ENCODE results near the gene VSNL1.

Gene VSNL1

DNA sequence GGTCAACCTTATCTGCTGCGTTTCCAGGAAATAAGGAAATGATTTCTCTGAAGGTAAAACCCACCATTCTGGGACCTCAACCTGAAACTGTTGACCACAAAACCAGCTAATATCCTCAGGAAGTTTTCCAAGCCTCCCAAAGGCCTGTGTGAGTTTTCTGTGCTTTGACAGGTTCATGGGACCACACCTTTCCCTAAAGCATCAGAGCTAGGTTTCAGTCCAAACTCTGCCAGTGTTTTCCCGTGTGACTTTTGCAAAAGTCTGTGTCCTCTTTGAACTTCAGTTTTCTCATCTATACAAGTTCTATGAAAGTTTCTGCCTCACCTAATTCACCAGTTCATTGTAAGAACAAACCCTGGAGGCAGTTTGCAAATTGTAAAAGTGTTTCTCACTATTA lies 39.8 kb downstream of the VSNL1 start:
- in situ Hi-C loops (cut with HindIII; ENCODE audit: low sequenced_read_pairs), result no loop called here

DNA sequence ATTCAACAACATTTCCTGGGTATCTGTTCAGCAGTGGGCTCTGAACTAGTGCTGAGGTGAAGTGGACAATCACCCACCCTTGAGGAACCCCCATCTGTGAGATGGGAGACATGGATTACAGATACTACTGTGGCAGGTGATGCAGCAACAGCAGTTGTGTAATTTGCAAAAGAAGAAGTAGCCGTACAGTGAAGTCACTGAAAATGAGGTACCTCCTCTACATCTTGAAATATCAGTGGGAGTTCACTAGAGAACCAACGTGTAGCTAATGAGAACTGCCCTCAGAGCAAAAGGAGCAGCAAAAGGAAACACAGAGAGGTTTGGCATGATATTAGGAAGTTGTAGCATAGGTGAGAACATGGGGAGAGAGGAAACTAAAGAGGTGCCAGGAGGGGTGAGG lies 41.3 kb downstream of the VSNL1 start:
- in situ Hi-C loops (cut with HindIII; ENCODE audit: low sequenced_read_pairs), result no loop called here

DNA sequence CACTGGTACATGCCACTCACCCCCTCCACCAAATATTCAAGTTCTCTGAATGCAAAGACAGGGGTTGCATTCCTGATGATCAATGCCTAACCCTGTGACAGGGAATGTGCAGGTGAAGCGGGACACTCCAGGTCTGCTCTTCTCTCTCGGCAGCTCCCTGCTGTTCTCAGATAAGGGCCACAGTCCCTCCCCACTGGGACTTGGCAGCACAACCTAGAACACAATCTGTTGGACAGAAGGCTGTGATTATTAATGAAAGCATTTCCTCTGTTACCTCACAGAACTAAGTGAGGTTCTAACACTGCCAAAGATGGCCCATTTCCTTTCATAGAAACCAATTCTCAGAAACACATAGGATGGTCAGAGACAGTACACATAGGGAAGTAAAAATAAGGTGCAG lies 42.7 kb downstream of the VSNL1 start:
- in situ Hi-C loops (cut with HindIII; ENCODE audit: low sequenced_read_pairs), result no loop called here

DNA sequence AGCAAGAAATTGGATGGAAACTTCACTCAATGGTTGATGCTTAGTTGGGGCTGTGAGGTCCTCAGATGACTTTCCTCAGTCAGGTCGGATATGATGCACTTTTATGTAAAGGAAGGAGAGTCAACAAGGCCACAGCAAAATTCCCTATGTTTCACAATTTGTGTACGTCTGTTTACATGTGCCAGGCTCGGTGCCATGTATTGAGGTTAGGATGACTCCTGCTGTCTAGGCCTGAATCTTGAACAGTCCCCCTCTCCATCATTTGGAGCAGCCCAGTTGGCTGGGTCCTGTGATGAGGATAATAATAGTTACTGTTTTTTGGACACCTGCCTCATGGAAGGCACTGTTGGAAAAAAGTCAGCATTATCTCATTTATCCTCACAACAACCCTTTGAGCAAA lies 43.1 kb downstream of the VSNL1 start:
- in situ Hi-C loops (cut with HindIII; ENCODE audit: low sequenced_read_pairs), result no loop called here

DNA sequence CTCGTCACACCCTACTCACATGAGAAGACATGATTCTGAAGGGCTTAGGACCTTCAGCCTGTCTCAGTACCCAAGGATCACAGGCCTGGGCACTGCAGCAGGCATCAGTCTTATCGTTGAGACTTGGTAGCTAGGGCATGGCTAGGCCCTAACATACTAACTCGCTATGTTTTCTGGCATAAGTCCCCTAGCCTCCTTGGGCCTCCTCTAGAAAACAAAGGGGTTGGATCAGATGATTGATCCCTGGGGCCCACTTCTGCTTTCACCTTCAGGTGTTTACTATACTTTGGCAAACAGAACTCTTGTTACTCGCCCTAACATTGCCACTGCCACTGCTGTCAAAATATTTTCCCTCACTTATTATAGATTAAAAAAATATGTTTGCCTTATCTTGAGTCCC lies 44.2 kb downstream of the VSNL1 start:
- in situ Hi-C loops (cut with HindIII; ENCODE audit: low sequenced_read_pairs), result no loop called here

DNA sequence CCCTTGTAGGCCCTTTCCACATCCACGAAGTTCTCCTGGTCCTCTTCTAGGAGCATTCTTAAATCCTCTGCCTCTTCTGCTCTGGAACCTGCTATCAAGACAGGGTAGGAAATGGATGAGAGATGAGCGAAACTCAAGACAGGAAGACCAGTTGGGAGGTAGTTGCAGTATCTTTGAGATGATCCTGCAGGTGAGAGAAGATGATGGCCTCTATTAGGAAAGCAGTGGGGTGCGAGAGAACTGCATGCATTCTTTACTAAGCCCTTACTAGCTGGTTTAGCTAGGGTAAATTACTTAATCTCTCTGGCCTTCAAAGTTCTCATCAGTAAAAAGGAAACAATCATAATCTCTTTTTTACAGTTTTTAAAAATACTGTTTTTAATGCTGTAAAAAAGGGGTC lies 47.0 kb downstream of the VSNL1 start:
- in situ Hi-C loops (cut with HindIII; ENCODE audit: low sequenced_read_pairs), result no loop called here

DNA sequence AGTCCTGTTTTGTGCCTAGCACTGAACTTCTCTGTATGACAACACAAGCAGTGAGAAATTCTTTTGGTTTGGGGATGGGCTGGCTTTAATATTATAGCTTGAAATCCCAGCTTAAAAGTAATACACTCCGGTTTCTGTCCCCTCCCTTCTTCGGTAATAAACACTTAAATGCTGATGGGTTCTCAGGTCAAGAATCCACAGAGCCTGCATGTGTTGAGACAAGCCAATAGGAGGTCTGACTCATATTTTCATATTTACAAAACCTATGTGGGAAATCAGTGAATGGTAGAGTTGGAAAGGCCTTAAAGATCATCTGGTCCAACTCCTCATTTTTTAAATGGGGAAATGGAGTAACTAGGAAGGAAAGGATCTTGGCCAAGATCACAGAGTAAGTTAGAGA lies 47.5 kb downstream of the VSNL1 start:
- in situ Hi-C loops (cut with HindIII; ENCODE audit: low sequenced_read_pairs), result no loop called here

DNA sequence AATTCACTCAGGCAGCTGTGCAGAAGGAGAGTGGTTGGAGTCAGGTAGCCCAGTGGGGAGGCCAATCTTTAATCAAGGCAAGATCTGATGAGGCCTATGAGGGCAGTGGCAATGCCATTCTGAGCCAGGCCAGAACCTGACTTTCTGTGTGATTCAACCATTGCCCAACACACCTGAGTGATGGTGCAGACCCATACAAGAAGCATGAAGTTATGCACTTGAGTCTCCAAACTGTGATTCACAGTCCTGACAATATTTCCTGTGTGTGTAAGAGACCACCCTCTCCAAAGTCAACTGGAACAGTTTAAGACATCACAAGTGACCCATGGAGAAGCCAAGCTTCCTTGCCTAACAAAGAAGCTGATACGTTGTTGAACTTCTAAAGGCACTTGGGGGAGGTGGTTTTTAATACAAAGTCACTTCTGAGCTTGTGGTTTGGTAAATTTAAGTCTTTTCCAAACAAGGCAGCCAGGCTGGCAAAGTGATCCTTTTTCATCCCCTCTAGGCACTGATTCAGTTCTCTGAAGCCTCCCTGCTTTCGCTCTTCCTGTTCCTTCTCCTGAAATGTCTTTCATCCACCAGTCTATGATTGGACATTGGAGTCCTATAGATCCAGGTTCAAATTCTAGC lies 49.0 kb downstream of the VSNL1 start:
- in situ Hi-C loops (cut with HindIII; ENCODE audit: low sequenced_read_pairs), result no loop called here

DNA sequence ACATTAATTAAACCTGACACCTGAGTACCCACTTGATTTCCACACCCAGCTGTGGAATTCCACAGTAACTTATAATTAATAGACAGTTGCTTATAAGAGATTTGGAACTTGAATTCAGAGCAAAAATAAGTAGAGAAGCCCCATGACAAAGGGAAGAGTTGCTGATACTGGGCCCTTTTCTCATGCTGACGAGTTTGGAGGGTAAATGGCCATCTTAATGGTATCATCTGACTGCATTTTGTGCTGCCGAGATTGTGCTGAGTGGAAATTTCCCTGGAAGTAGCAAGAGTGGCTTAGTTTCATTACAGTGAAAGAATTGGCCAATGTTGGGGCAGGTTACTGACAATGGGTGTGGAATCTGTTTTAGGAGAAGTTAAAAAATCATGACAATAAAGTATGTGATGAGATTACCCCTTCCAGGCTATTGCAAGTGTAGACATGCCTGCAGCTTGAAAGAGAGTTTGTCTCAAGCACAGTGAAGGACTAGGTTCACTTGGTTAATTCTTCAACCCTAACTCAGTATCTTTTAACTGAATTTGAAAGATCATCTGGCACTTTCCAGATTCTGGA lies 49.9 kb downstream of the VSNL1 start:
- in situ Hi-C loops (cut with HindIII; ENCODE audit: low sequenced_read_pairs), result no loop called here

DNA sequence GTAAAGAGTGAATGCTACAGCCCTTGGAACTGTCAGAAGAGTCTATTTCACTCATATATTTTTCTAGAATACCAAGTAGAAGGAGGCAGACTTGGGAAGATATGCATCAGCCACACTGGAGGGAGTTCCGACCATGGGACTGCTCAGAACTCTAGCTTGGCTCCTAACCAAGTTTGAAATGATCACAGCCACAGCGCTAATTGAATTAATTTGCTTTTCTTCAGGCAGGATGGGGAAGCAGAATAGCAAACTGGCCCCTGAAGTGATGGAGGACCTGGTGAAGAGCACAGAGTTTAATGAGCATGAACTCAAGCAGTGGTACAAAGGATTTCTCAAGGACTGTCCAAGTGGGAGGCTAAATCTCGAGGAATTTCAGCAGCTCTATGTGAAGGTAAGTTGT lies 51.4 kb downstream of the VSNL1 start:
- in situ Hi-C loops (cut with HindIII; ENCODE audit: low sequenced_read_pairs), result no loop called here

DNA sequence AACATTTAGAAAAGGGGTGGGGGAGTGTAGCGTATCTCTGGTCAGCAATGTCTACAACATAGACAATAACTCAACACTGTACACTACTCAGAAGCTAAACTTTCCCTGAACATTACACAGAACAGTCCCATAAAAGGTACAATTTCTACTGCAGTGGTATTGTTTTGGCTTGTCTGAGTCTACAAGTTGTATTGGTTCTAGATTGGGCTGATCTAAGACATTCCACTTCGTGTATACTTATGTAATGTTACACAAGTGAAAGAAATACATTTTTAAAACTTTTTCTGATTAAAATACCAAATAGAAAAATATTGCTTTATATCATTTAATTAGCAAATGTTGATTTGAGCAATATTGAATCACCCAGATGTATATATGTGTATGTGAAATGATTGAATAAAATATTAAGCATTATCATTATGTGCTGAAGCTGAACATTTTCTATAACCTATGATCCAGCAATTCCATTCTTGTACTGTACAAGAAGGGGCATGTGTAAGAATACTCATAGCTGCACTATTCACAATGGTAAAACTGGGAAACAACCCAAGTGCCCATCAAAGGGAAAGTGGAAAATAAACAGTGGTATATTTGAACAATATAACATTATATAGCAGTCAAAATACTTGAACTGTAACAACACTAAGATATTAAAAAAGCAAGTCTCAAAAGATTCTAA lies 52.4 kb downstream of the VSNL1 start:
- in situ Hi-C loops (cut with HindIII; ENCODE audit: low sequenced_read_pairs), result no loop called here

DNA sequence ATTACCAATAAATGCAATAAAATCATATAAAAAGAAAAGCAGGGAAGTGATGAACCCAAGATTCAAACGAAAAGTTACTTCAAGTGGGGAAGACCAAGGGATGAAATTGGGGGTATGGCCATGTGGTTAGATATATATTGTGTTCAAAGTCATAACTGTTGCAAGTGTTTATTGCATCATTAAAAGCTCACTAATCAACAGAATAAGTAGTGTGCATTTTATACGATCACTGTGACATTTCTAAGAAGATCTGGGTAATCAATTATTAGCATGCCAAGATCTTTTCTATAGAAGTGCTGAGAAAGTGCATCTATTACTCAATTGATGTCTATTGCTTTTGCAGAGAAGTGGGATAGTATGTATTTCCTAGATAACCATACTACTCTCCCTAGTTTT lies 52.9 kb downstream of the VSNL1 start:
- in situ Hi-C loops (cut with HindIII; ENCODE audit: low sequenced_read_pairs), result no loop called here

DNA sequence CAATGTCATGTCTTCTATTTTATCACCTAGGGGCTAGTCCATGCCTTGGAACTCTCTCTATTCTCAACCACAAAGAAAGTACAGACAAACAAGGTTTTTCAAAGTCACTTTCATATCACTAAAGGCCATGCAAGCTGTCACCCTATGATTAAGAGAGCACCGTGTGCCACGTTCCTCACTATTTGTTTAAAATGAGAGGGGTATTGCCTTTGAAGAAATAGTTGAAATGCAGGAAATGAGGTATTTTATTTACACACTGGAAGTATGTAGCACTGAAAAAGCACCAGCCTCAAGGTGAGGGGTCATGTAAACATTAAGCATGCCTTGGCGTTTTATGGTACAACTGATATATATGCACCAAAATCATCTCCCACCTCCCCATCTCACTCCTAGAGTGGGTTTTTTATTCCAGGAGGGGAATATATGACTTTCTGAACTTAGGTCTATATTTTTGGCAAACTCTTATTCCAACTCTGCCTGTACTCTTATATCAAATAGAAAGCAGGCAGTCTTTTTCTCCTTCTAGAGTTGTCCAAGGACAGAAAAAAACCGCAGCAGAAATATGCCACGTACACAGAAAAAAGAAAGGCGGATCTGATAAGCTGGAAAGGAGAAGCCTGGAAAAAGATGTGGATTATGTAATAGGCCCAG lies 53.5 kb downstream of the VSNL1 start:
- in situ Hi-C loops (cut with HindIII; ENCODE audit: low sequenced_read_pairs), result no loop called here

DNA sequence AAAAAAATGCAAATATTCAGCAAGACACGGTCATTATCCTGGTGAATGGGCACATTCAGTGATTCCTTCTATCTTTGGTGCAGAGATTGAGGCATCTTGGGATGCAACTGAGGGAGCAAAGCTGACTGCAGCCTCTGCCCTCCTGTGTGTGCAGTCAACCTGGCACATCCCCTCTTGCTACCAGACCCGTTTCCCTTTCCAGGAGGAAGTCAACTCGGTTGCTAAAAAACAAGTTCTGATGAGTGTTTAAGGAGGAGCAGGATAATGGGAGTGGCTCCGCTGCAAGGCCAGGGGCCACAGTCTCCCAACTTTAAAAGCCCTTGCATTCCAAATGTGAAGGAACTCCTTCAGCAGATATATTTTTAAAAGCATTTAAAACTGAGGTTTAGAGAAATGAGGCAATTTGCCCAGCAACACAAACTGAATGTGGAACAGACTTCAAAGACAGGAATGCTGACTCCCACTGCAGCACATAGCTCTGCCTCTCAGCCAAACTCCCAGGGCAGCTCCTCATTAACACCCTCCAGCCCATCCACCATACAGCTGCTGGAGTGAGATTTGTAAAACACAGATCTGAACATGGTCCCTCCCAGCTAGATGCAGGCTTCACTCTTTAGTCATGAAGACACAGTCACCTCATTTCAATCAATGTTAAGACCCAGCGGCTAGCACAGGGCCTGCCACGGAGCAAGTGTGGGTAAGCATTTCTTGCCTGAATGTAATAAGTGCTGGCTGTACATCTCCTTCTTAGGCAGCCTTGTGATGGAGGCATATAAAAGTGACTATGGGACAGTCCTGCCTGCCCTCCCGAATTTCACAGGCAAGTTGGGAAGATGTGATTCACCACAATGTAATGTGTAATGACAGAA lies 54.3 kb downstream of the VSNL1 start:
- in situ Hi-C loops (cut with HindIII; ENCODE audit: low sequenced_read_pairs), result no loop called here

DNA sequence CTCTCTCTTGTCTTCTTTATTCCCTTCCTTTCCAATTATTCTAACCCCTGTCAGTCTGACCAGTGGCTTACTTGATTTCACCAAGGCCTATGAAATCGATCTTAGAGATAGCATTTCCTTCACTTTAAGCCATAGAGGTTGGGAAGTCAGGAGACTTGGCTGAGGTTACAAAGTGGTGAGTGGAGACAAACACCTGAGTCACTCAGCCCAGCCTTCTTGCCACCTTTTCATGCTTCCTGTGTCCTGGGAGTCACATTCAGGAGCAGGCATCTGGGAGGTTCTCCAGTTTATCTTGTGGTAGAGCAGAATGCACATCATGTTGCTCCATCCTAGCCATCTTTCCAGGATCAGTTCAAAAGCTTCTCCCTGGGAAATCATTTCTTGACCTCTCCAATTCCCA lies 59.1 kb downstream of the VSNL1 start:
- in situ Hi-C loops (cut with HindIII; ENCODE audit: low sequenced_read_pairs), result no loop called here

DNA sequence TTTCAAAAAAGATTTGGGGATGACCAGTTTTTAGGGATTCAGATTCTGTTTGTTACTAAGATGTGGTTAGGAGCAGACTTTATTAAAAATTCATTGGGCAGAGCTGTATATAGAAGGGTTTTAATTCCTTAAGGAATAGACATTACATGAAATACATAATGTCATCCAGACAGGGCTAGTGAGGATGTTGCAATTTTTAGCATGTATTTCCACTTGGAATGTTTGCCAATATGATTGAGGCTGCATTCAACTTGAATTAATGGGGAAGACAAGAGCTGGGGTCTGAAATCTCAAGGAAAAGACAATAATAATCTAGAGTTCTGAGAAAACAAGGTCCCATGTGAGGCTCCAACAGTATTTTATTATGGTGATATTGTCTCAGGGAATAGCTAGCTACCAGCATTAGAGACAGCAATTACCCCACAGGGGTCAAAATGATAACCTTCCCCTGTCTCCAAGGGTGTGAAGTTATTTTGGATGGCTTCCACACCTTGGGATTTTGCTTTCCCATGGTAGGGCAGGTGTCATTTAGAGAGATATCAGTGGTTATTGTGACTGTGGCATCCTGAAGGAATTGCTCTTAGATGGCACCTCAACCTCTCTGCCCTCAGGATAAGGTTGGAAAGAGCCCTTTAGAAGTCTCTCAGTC lies 60.2 kb downstream of the VSNL1 start:
- in situ Hi-C loops (cut with HindIII; ENCODE audit: low sequenced_read_pairs), result no loop called here

DNA sequence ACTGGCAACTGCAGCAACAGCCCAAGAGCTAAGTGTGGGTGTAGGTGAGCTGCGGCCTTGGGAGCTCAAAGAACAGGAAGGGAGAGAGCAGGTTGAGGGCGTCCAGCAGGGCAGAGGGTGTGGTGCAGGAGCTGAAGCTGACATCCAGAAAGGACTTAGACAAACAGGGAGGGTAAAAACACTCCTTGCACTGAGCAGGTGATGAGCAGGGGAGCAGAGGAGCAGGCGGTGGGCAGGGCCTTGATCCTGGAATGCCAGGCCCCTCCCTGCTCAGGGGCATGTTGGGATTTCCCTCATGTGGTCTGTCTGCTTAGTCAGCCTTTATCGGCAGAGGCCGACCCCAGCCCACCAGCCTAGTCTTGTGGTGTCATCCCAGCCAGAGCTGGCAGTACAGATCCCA lies 63.6 kb downstream of the VSNL1 start:
- in situ Hi-C loops (cut with HindIII; ENCODE audit: low sequenced_read_pairs), result no loop called here

DNA sequence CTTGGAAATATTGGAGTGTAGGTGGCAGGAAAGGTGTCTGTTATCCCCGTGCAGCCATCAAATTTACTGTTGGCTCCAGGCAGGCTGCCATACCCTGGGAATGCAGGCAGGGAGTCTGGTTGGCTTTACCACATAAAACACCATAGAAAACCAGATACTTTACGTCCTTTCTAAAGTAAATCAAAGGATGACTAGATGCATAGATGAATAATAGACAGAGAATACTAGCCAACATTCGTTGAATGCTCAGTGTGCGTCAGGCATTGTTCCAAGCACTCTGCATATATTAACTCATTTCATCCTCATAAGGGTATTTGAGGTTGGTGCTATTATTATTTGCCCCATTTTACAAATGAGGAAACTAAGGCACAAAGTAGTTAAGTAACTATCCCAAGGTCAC lies 65.2 kb downstream of the VSNL1 start:
- in situ Hi-C loops (cut with HindIII; ENCODE audit: low sequenced_read_pairs), result no loop called here

DNA sequence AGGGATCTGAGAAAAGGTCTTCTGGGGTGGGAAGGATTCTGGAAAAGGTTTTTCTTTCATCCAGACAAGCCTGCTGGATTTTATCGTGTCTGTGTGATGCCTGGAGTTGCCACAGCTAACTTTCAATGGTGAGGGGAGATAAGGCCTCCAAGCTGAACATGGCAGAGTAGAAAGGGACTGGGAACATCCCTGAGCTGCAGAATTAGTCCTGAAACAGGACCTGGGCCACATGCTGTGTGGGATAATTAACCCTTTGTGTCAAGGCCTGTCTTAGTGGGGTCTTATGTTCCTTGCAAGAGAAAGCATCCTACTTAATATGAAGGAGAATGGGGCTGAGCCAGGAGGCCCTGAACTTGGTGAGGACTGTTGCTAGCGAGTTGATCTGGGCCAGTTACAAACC lies 66.4 kb downstream of the VSNL1 start:
- in situ Hi-C loops (cut with HindIII; ENCODE audit: low sequenced_read_pairs), result no loop called here

DNA sequence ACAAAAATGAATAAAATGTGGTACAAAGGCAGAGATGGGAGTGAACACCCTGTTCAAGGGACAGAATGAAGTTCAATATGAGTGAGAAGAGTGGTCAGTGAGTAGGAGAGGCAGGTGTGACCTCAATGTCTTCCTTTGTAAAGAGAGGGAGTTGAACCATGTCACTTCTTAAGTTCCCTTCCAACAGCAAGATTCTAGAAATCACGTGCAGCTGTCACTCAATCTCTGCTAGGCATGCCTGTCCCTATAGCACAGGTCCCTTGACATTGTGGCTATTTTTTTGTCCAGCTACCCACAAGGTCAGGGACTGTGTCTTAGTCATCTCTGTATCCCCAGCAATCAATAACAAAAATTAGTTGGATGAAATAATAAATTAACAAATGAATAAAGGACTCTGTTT lies 66.9 kb downstream of the VSNL1 start:
- in situ Hi-C loops (cut with HindIII; ENCODE audit: low sequenced_read_pairs), result no loop called here

DNA sequence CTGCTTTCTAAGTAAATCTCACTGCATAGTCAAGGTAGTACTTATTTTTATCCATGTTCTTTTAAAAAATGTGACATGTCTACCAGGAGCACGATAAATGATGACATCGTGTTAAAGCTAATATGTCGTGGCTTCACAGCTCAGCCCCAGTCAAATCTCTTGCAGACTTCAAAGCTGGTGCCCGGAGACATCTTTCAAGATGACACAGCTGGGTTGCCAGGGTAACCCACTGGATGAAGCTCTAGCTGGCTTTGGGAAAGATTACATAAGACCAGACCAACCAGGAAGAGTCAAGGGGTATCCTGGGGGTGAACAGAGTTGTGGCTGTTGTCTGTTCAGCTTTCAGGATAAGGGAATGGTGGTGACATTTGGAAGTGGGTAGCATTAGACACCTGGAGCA lies 67.8 kb downstream of the VSNL1 start:
- in situ Hi-C loops (cut with HindIII; ENCODE audit: low sequenced_read_pairs), result no loop called here

Measured in DLD1 (cell line).